ENCODE measurements around the gene NUP133. TPM values are rescaled to one million over a fixed set of nuclear protein-coding genes. Genes with fewer than 3 reads are reported as not detected.

The NUP133 gene
- total and polyA plus RNA-seq, 2 donors (not counting 1 experiment from before 2014, with no cell fraction given): 10.5 to 50.5 TPM

DNA sequence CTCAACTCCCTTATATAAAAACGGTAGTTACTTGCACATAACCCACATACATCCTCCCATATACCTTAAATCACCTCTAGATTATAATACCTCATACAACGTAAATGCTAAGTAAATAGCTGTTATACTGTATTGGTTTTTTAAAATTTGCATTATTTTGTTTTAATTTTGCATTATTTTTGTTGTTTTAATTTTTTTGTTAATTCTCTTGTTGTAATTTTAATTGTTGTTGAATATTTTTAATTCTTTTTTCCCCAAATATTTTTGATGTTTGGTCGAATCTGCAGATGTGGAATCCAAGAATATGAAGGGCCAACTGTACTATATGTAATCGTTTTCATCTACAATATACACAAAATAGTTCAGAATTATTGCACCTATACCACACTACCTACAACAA is 50.7 kb downstream of the NUP133 start:
- Histone ChIP-seq H3K4me2 (replicated peaks; ENCODE audit: low read depth, low read length, poor library complexity, severe bottlenecking) (no peak overlapping the region), H3K27me3 (replicated peaks in 1 of 4; ENCODE audit: control extremely low read depth in 1 of 4, control insufficient read depth in 3 of 4, insufficient read depth in 4 of 4, low read length in 3 of 4) (no peaks in the 10 kb centered on the region), H3K9ac (ENCODE audit: low read length) (no peak overlapping the region), H3K79me2 (ENCODE audit: control insufficient read depth, insufficient read depth, low read length) (no peaks in the 10 kb centered on the region), H4K20me1 (ENCODE audit: control insufficient read depth, insufficient read depth, low read length, poor library complexity, severe bottlenecking) (no peaks in the 10 kb centered on the region), H3K9me3 (ENCODE audit: control extremely low read depth in 1 of 3, control insufficient read depth in 2 of 3, insufficient read depth in 1 of 3, low read length in 2 of 3) (no peaks in the 10 kb centered on the region), H3K27ac (ENCODE audit: low read length in 2 of 2) (no peak overlapping the region), H2AFZ (ENCODE audit: insufficient read depth, low read depth, low read length, poor library complexity, severe bottlenecking) (no peak overlapping the region), H3K4me3 (ENCODE audit: control extremely low read depth in 1 of 5, extremely low read depth in 1 of 5, insufficient read depth in 1 of 5, low read depth in 2 of 5, low read length in 4 of 5) (no peak overlapping the region), H3K36me3 (replicated peaks in 1 of 2; ENCODE audit: control extremely low read depth in 1 of 2, control insufficient read depth in 1 of 2, extremely low read depth in 1 of 2, insufficient read depth in 2 of 2, low read length in 1 of 2) (peaks cover 7 to 45% of the 10 kb centered on the region in 2 experiments), H3K4me1 (ENCODE audit: control insufficient read depth in 2 of 2, insufficient read depth in 2 of 2, low read length in 2 of 2) (no peaks in the 10 kb centered on the region)
- Mint-ChIP-seq H3K4me1 (no peaks in the 10 kb centered on the region), H3K27me3 (no peaks in the 10 kb centered on the region), H3K4me3 (no peak overlapping the region), H3K9me3 (ENCODE audit: insufficient read depth) (no peaks in the 10 kb centered on the region), H3K27ac (no peak overlapping the region)
- CTCF ChIA-PET: no interaction called here
- POLR2A ChIA-PET: no interaction called here
- WGBS (ENCODE audit: insufficient coverage): no CpG with 5 or more reads among the region's 4 CpGs
- intact Hi-C loops (cut with micrococcal nuclease): no loop called here
- no peak for TF ChIP-seq CTCF (IDR thresholded peaks at IDR 0.05)
- TF ChIP-seq EZH2 (IDR thresholded peaks at IDR 0.05; ENCODE audit: borderline replicate concordance, insufficient read depth, low read depth, low read length, poor library complexity, severe bottlenecking): no peak
- ATAC-seq (ENCODE audit: low read depth): no peak
- no peak for DNase-seq

GRCh38 chr1:229456016-229456415 is 52.1 kb downstream of the NUP133 start:
- intact Hi-C loops (cut with micrococcal nuclease): no loop called here
- ATAC-seq (ENCODE audit: low read depth) (no peak), DNase-seq (no peak)
- Histone ChIP-seq H3K9me3 (ENCODE audit: control extremely low read depth in 1 of 3, control insufficient read depth in 2 of 3, insufficient read depth in 1 of 3, low read length in 2 of 3) (no peaks in the 10 kb centered on the region), H4K20me1 (ENCODE audit: control insufficient read depth, insufficient read depth, low read length, poor library complexity, severe bottlenecking) (no peaks in the 10 kb centered on the region), H3K27me3 (replicated peaks in 1 of 4; ENCODE audit: control extremely low read depth in 1 of 4, control insufficient read depth in 3 of 4, insufficient read depth in 4 of 4, low read length in 3 of 4) (no peaks in the 10 kb centered on the region), H3K27ac (ENCODE audit: low read length in 2 of 2) (no peak overlapping the region), H3K4me2 (replicated peaks; ENCODE audit: low read depth, low read length, poor library complexity, severe bottlenecking) (no peak overlapping the region), H3K4me3 (ENCODE audit: control extremely low read depth in 1 of 5, extremely low read depth in 1 of 5, insufficient read depth in 1 of 5, low read depth in 2 of 5, low read length in 4 of 5) (no peak overlapping the region), H3K9ac (ENCODE audit: low read length) (no peak overlapping the region), H3K36me3 (replicated peaks in 1 of 2; ENCODE audit: control extremely low read depth in 1 of 2, control insufficient read depth in 1 of 2, extremely low read depth in 1 of 2, insufficient read depth in 2 of 2, low read length in 1 of 2) (peaks cover 10 to 37% of the 10 kb centered on the region in 2 experiments), H3K4me1 (ENCODE audit: control insufficient read depth in 2 of 2, insufficient read depth in 2 of 2, low read length in 2 of 2) (no peaks in the 10 kb centered on the region), H2AFZ (ENCODE audit: insufficient read depth, low read depth, low read length, poor library complexity, severe bottlenecking) (no peak overlapping the region), H3K79me2 (ENCODE audit: control insufficient read depth, insufficient read depth, low read length) (no peaks in the 10 kb centered on the region)
- no peaks in the 10 kb centered on the region for H3K9me3 Mint-ChIP-seq (ENCODE audit: insufficient read depth)
- no peaks in the 10 kb centered on the region for H3K27me3 Mint-ChIP-seq
- POLR2A ChIA-PET: no interaction called here
- CTCF ChIA-PET: no interaction called here
- WGBS (ENCODE audit: insufficient coverage): 29% methylated on average over 1 of the region's 3 CpGs
- no peak overlapping the region for H3K4me3 Mint-ChIP-seq
- no peaks in the 10 kb centered on the region for H3K4me1 Mint-ChIP-seq
- no peak for TF ChIP-seq CTCF (IDR thresholded peaks at IDR 0.05)
- no peak for TF ChIP-seq EZH2 (IDR thresholded peaks at IDR 0.05; ENCODE audit: borderline replicate concordance, insufficient read depth, low read depth, low read length, poor library complexity, severe bottlenecking)
- H3K27ac Mint-ChIP-seq: peak overlapping the region; percentile 29
